HepG2 (cell line): Measurements from ENCODE around the gene EPS8L1. TPM values are rescaled to one million over a fixed set of nuclear protein-coding genes. Genes with fewer than 3 reads are reported as not detected.

Experiments
- ATAC-seq: fragments of 200-7000 bp; cut with Tn5 transposase; 3 replicates; pipeline ENCODE4 v1.9.1; 2020; ENCODE audit warnings: mild to moderate bottlenecking, moderate library complexity
- BruUV-seq: library from RNA; stranded (reverse); fragments of 400-500 nt; replicated peaks from 2 replicates; lab custom pipeline; 2021; lab: Mats Ljungman, UMichigan
- CTCF ChIA-PET: fragments of 300-600 bp; formaldehyde crosslinking; extraction: SDS; loops from one replicate; lab custom pipeline; 2021; ENCODE audit warnings: low total read pairs, inconsistent platforms, low intra/inter-chr PET ratio; lab: Yijun Ruan, JAX
- POLR2A ChIA-PET: fragments of 350-600 bp; sonication (Branson Sonifier 250); formaldehyde crosslinking; loops from one replicate; lab custom pipeline; 2020; ENCODE audit warnings: antibody characterized with exemption, inconsistent platforms; lab: Yijun Ruan, JAX
- DNase-seq: peaks from one replicate; pipeline ENCODE4 v3.0.0-alpha.2; 2015; ENCODE audit warnings: low spot score
- FAIRE-seq: peaks from 3 replicates; lab custom pipeline; 2011; peaks lifted over from hg19 to GRCh38; lab: Jason Lieb, UNC
- H2AFZ ChIP-seq: one replicate; pipeline ENCODE4 v1.6.1; 2011; ENCODE audit warnings: low read length, inconsistent platforms
- H3K27ac ChIP-seq: fragments of 300-600 bp; 3 replicates; pipeline ENCODE4 v1.8.0; 2011; ENCODE audit warnings: mixed run types, mild to moderate bottlenecking, mixed read lengths, low read length, inconsistent platforms; ENCODE audit not compliant: insufficient read depth; ENCODE audit errors: extremely low read length
- H3K27me3 ChIP-seq, 2 experiments: fragments of 200-600 bp in 1 of 2; 2 replicates in 1 of 2; 3 replicates in 1 of 2; pipeline versions ENCODE4 v1.6.0 to v1.8.0; 2011; ENCODE audit warnings: low read length in 2 of 2, mild to moderate bottlenecking in 2 of 2, moderate library complexity in 2 of 2, inconsistent platforms in 1 of 2; ENCODE audit not compliant: insufficient read depth in 2 of 2, control insufficient read depth in 1 of 2
- H3K36me3 ChIP-seq, 2 experiments: fragments of 200-600 bp in 1 of 2; replicated peaks in 1 of 2; 2 replicates in 1 of 2; 3 replicates in 1 of 2; pipeline versions ENCODE4 v1.5.1 to v1.8.0; 2011; ENCODE audit warnings: low read length in 2 of 2, inconsistent platforms in 1 of 2; ENCODE audit not compliant: insufficient read depth in 2 of 2, control insufficient read depth in 1 of 2
- H3K4me1 ChIP-seq: 2 replicates; pipeline ENCODE4 v1.5.1; 2012; ENCODE audit warnings: low read length, inconsistent platforms; ENCODE audit not compliant: insufficient read depth
- H3K4me2 ChIP-seq: 2 replicates; pipeline ENCODE4 v1.6.0; 2011; ENCODE audit warnings: low read depth, low read length, inconsistent platforms
- H3K4me3 ChIP-seq, 3 experiments: fragments of 200-600 bp in 1 of 3; sonication (generic), shearing (Covaris generic) in 1 of 3; replicated peaks in 1 of 3; 2 replicates each; pipeline ENCODE4 v1.5.1; 2011 to 2016; ENCODE audit warnings: low read length in 3 of 3, inconsistent platforms in 2 of 3, low read depth in 2 of 3, mild to moderate bottlenecking in 2 of 3, control low read depth in 1 of 3, mixed read lengths in 1 of 3; ENCODE audit not compliant: insufficient read depth in 1 of 3
- H3K79me2 ChIP-seq: one replicate; pipeline ENCODE4 v1.6.1; 2011; ENCODE audit warnings: low read length, inconsistent platforms; ENCODE audit not compliant: insufficient read depth
- H3K9ac ChIP-seq: 2 replicates; pipeline ENCODE4 v1.6.0; 2011; ENCODE audit warnings: mild to moderate bottlenecking, low read depth, low read length, inconsistent platforms; ENCODE audit not compliant: insufficient read depth
- H3K9me3 ChIP-seq: 2 replicates; pipeline ENCODE4 v1.5.1; 2012; ENCODE audit warnings: mild to moderate bottlenecking, low read length
- H4K20me1 ChIP-seq: 2 replicates; pipeline ENCODE4 v1.6.0; 2011; ENCODE audit warnings: inconsistent platforms, mild to moderate bottlenecking, low read length, moderate library complexity; ENCODE audit not compliant: insufficient read depth
- RBFOX2 ChIP-seq: fragments of 200-400 bp; formaldehyde crosslinking; IDR thresholded peaks from 2 replicates; pipeline ENCODE4 v1.6.1; 2017; ENCODE audit warnings: low read depth, mild to moderate bottlenecking, low read length
- RERE ChIP-seq: IDR thresholded peaks from 2 replicates; pipeline ENCODE4 v1.6.1; 2016; ENCODE audit warnings: low read depth, missing genetic modification reagents, missing compliant biosample characterization
- WGBS: methylation state at CpG from one replicate; pipeline ENCODE4 v1.1.6; 2017; ENCODE audit warnings: low lambda C conversion rate; 5-methylcytosine and 5-hydroxymethylcytosine counted together
- in situ Hi-C: cut with HindIII; loops from 2 replicates; pipeline ENCODE4 v1.10.0; 2017; ENCODE audit warnings: low pct_unique_long_range_greater_than_20kb; ENCODE audit not compliant: extremely low pct_ligation_motif_present
- intact Hi-C: fragments of 100-400 bp; cut with micrococcal nuclease; formaldehyde crosslinking; loops from one replicate; pipeline ENCODE4 v1.10.0; 2022; ENCODE audit not compliant: unreplicated experiment
- polyA plus RNA-seq, 8 experiments: library from polyadenylated mRNA; depleted of rRNA in 3 of 8; stranded (reverse) in 7 of 8; unstranded in 1 of 8; fragments of >200 nt; fragmentation: Illumina TruSeq in 4 of 8; extraction: Trizol in 4 of 8; gene quantifications; 2 replicates each; pipeline versions ENCODE4 v1.2.1 to v1.2.3, GENCODE V29; 2011 to 2016; ENCODE audit warnings: low read depth in 4 of 8, missing spikeins in 1 of 8, mixed read lengths in 1 of 8; ENCODE audit not compliant: insufficient read depth in 1 of 8
- total RNA-seq, 5 experiments: library from RNA; depleted of rRNA; stranded (reverse); fragments of >200 nt; fragmentation: Illumina TruSeq; extraction: Trizol; gene quantifications; 2 replicates each; pipeline ENCODE4 v1.2.3, GENCODE V29; 2016; ENCODE audit warnings: low read depth in 1 of 5
- TF ChIP-seq, protein P1 (sequence below): sonication (generic); formaldehyde crosslinking; IDR thresholded peaks from 2 replicates; pipeline ENCODE4 v1.4.0; 2020; ENCODE audit warnings: missing genetic modification reagents, mild to moderate bottlenecking, borderline replicate concordance
- TF ChIP-seq, protein P2 (sequence below): sonication (generic); formaldehyde crosslinking; IDR thresholded peaks from 2 replicates; pipeline ENCODE4 v1.4.0; 2020; ENCODE audit warnings: mild to moderate bottlenecking, low read depth, missing genetic modification reagents

Gene EPS8L1
- total and polyA plus RNA-seq, 2 of the 13 experiments (the other 11 are each of a cell fraction or from before 2014, with no cell fraction given): 3.0 to 6.3 TPM

GRCh38 chr19:55111238-55111831 lies 35.7 kb downstream of the EPS8L1 start (continued):
- TF ChIP-seq, protein P1, sequence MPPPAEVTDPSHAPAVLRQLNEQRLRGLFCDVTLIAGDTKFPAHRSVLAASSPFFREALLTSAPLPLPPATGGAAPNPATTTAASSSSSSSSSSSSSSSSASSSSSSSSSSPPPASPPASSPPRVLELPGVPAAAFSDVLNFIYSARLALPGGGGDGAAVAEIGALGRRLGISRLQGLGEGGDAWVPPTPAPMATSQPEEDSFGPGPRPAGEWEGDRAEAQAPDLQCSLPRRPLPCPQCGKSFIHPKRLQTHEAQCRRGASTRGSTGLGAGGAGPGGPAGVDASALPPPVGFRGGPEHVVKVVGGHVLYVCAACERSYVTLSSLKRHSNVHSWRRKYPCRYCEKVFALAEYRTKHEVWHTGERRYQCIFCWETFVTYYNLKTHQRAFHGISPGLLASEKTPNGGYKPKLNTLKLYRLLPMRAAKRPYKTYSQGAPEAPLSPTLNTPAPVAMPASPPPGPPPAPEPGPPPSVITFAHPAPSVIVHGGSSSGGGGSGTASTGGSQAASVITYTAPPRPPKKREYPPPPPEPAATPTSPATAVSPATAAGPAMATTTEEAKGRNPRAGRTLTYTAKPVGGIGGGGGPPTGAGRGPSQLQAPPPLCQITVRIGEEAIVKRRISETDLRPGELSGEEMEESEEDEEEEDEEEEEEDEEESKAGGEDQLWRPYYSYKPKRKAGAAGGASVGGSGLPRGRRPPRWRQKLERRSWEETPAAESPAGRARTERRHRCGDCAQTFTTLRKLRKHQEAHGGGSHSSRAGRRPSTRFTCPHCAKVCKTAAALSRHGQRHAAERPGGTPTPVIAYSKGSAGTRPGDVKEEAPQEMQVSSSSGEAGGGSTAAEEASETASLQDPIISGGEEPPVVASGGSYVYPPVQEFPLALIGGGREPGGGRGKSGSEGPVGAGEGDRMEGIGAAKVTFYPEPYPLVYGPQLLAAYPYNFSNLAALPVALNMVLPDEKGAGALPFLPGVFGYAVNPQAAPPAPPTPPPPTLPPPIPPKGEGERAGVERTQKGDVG: no peak
- TF ChIP-seq, protein P2, sequence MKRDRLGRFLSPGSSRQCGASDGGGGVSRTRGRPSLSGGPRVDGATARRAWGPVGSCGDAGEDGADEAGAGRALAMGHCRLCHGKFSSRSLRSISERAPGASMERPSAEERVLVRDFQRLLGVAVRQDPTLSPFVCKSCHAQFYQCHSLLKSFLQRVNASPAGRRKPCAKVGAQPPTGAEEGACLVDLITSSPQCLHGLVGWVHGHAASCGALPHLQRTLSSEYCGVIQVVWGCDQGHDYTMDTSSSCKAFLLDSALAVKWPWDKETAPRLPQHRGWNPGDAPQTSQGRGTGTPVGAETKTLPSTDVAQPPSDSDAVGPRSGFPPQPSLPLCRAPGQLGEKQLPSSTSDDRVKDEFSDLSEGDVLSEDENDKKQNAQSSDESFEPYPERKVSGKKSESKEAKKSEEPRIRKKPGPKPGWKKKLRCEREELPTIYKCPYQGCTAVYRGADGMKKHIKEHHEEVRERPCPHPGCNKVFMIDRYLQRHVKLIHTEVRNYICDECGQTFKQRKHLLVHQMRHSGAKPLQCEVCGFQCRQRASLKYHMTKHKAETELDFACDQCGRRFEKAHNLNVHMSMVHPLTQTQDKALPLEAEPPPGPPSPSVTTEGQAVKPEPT (CRISPR knock-in tag): no peak

GRCh38 chr19:55112246-55112776 lies 36.6 kb downstream of the EPS8L1 start:
- TF ChIP-seq RBFOX2 (0 out of 2 replicates have a peak, but pooled peaks have one; percentile 32), RERE (CRISPR knock-in tag) (no peak)
- no peak for FAIRE-seq
- H3K9ac ChIP-seq: no peak overlapping the region
- intact Hi-C loops: no loop called here
- peaks cover 25% of the 10 kb centered on the region for H3K4me1 ChIP-seq
- no TSS peak for BruUV-seq
- ATAC-seq: no peak
- POLR2A ChIA-PET: no interaction called here
- H3K36me3 ChIP-seq: peaks cover 5 to 7% of the 10 kb centered on the region in 2 experiments; a peak in 4 of 5 replicates
- CTCF ChIA-PET: no interaction called here
- H3K79me2 ChIP-seq: peaks cover 32% of the 10 kb centered on the region
- H4K20me1 ChIP-seq: peaks cover 14% of the 10 kb centered on the region
- no peak overlapping the region for H3K4me2 ChIP-seq
- no peak overlapping the region for H2AFZ ChIP-seq
- H3K4me3 ChIP-seq: no peak overlapping the region
- no peaks in the 10 kb centered on the region for H3K27me3 ChIP-seq
- H3K9me3 ChIP-seq: no peaks in the 10 kb centered on the region
- in situ Hi-C loops: no loop called here
- H3K27ac ChIP-seq: no peak overlapping the region
- DNase-seq: no peak
- 100% methylated on average over 3 of the region's 25 CpGs for WGBS
